Measurements from ENCODE around the gene ONECUT3.

The ONECUT3 gene

GRCh38 chr19:1768248-1768647, 14.9 kb downstream of the ONECUT3 start:
- no peak for DNase-seq (ENCODE audit: low read depth in 2 of 2)

GRCh38 chr19:1768918-1769644, 15.8 kb downstream of the ONECUT3 start:
- no peak for DNase-seq (ENCODE audit: low read depth in 2 of 2)

- no peak for DNase-seq (ENCODE audit: low read depth in 2 of 2)
These were observed 16.3 kb downstream of the ONECUT3 start for GRCh38 chr19:1769645-1769985.

- no peak for DNase-seq (ENCODE audit: low read depth in 2 of 2)
These were observed 17.7 kb downstream of the ONECUT3 start for GRCh38 chr19:1770866-1771576.

GRCh38 chr19:1773184-1773583, 19.9 kb downstream of the ONECUT3 start:
- no peak for DNase-seq (ENCODE audit: low read depth in 2 of 2)

GRCh38 chr19:1774989-1775772, 21.9 kb downstream of the ONECUT3 start:
- DNase-seq (ENCODE audit: low read depth in 2 of 2), result peak in 1 of 2 donors; percentile 17

- DNase-seq (ENCODE audit: low read depth in 2 of 2), result no peak
These were observed 22.8 kb downstream of the ONECUT3 start for GRCh38 chr19:1775951-1776605.

- DNase-seq (ENCODE audit: low read depth in 2 of 2), result no peak
These were observed 23.4 kb downstream of the ONECUT3 start for GRCh38 chr19:1776606-1777147.

- DNase-seq (ENCODE audit: low read depth in 2 of 2), result no peak
These were observed 23.8 kb downstream of the ONECUT3 start for GRCh38 chr19:1777149-1777548.

GRCh38 chr19:1779574-1779973, 26.3 kb downstream of the ONECUT3 start:
- no peak for DNase-seq (ENCODE audit: low read depth in 2 of 2)

GRCh38 chr19:1780272-1780958, 27.1 kb downstream of the ONECUT3 start:
- no peak for DNase-seq (ENCODE audit: low read depth in 2 of 2)

GRCh38 chr19:1782521-1782920, 29.2 kb downstream of the ONECUT3 start:
- DNase-seq (ENCODE audit: low read depth in 2 of 2), result no peak

GRCh38 chr19:1783354-1783753, 30.0 kb downstream of the ONECUT3 start:
- no peak for DNase-seq (ENCODE audit: low read depth in 2 of 2)

GRCh38 chr19:1783874-1784273, 30.6 kb downstream of the ONECUT3 start:
- no peak for DNase-seq (ENCODE audit: low read depth in 2 of 2)

GRCh38 chr19:1785310-1785709, 32.0 kb downstream of the ONECUT3 start:
- DNase-seq (ENCODE audit: low read depth in 2 of 2), result no peak

GRCh38 chr19:1786668-1787067, 33.4 kb downstream of the ONECUT3 start:
- DNase-seq (ENCODE audit: low read depth in 2 of 2), result no peak

GRCh38 chr19:1787116-1787515, 33.8 kb downstream of the ONECUT3 start:
- no peak for DNase-seq (ENCODE audit: low read depth in 2 of 2)

- DNase-seq (ENCODE audit: low read depth in 2 of 2), result no peak
These were observed 36.1 kb downstream of the ONECUT3 start for GRCh38 chr19:1789261-1790041.

- DNase-seq (ENCODE audit: low read depth in 2 of 2), result no peak
These were observed 36.9 kb downstream of the ONECUT3 start for GRCh38 chr19:1790054-1790792.

GRCh38 chr19:1791879-1792278, 38.6 kb downstream of the ONECUT3 start:
- no peak for DNase-seq (ENCODE audit: low read depth in 2 of 2)
